Measurements from ENCODE around the gene SERTM1. TPM values are rescaled to one million over a fixed set of nuclear protein-coding genes. Genes with fewer than 3 reads are reported as not detected.

The SERTM1 gene
- total and polyA plus RNA-seq, 10 of the 15 experiments (the other 5 are each of a cell fraction or from before 2014, with no cell fraction given): not detected

DNA sequence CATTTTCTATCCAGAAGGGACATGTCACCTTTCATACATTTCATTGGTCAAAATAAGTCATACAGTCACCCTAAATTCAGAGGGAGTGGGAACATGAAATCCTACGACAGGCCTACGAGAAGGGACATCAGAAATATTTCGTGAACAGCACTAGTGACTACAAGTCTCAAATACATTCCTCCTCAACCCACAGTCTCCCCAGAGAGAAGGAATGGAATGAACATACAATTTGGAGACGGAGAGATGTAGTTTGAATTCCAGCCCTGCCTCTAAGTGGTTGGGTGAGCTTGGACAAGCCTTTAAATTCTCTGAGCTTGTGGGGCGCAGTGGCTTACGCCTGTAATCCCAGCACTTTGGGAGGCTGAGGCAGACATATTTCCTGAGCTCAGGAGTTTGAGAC is 9.9 kb downstream of the SERTM1 start (continued):
- TF ChIP-seq, protein P1, sequence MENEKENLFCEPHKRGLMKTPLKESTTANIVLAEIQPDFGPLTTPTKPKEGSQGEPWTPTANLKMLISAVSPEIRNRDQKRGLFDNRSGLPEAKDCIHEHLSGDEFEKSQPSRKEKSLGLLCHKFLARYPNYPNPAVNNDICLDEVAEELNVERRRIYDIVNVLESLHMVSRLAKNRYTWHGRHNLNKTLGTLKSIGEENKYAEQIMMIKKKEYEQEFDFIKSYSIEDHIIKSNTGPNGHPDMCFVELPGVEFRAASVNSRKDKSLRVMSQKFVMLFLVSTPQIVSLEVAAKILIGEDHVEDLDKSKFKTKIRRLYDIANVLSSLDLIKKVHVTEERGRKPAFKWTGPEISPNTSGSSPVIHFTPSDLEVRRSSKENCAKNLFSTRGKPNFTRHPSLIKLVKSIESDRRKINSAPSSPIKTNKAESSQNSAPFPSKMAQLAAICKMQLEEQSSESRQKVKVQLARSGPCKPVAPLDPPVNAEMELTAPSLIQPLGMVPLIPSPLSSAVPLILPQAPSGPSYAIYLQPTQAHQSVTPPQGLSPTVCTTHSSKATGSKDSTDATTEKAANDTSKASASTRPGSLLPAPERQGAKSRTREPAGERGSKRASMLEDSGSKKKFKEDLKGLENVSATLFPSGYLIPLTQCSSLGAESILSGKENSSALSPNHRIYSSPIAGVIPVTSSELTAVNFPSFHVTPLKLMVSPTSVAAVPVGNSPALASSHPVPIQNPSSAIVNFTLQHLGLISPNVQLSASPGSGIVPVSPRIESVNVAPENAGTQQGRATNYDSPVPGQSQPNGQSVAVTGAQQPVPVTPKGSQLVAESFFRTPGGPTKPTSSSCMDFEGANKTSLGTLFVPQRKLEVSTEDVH (IDR thresholded peaks at IDR 0.05; ENCODE audit: low read depth, partially characterized antibody): no peak
- TF ChIP-seq, protein P2, sequence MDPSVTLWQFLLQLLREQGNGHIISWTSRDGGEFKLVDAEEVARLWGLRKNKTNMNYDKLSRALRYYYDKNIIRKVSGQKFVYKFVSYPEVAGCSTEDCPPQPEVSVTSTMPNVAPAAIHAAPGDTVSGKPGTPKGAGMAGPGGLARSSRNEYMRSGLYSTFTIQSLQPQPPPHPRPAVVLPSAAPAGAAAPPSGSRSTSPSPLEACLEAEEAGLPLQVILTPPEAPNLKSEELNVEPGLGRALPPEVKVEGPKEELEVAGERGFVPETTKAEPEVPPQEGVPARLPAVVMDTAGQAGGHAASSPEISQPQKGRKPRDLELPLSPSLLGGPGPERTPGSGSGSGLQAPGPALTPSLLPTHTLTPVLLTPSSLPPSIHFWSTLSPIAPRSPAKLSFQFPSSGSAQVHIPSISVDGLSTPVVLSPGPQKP (IDR thresholded peaks at IDR 0.05; ENCODE audit: low read depth, low read length): no peak
- TF ChIP-seq IKZF2 (IDR thresholded peaks at IDR 0.05) (no peak), TCF3 (IDR thresholded peaks at IDR 0.05; ENCODE audit: borderline replicate concordance, insufficient read depth, low read depth, low read length) (no peak), MEF2B (IDR thresholded peaks at IDR 0.05; ENCODE audit: partially characterized antibody, poor library complexity, severe bottlenecking) (no peak)

DNA sequence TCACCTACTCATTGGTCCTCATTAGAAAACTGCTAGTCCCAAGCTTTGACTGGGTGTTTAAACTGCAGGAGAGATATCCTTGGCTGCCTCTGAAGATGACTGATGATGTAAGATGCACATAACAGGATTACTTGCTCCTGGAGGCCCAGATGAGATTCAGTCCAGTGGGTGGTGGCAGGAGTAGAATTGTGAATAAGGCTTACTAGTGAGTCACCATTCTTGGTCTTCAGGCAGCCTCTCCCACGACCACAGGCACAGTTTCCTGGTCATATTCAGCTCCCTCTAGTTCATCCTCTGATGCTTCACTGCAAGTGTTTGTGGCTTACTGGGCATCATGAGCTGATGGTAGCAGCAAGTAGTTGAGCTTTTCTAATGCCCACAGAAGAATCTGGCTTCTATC is 12.1 kb downstream of the SERTM1 start:
- ChIA-PET SMC1A (ENCODE audit: uncharacterized antibody, unreplicated experiment) (no interaction called here), POLR2A (no interaction called here), CTCF (interaction anchor here (1.9 kb wide), 1 partner anchor 10 kb away, joined by 5 read pairs; no protein-coding TSS in a partner anchor), RAD21 (ENCODE audit: unreplicated experiment) (no interaction called here)
- no peak overlapping the region for H2AFZ ChIP-seq (ENCODE audit: control insufficient read depth, low read depth, low read length)
- H3K9me3 ChIP-seq (replicated peaks; ENCODE audit: control insufficient read depth, insufficient read depth, low read length): no peaks in the 10 kb centered on the region
- DNase-seq (ENCODE audit: low read depth, low spot score) (no peak), FAIRE-seq (no peak), ATAC-seq (no peak)
- TF ChIP-seq, protein P3, sequence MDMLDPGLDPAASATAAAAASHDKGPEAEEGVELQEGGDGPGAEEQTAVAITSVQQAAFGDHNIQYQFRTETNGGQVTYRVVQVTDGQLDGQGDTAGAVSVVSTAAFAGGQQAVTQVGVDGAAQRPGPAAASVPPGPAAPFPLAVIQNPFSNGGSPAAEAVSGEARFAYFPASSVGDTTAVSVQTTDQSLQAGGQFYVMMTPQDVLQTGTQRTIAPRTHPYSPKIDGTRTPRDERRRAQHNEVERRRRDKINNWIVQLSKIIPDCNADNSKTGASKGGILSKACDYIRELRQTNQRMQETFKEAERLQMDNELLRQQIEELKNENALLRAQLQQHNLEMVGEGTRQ (IDR thresholded peaks at IDR 0.05; ENCODE audit: borderline replicate concordance, low read depth, low read length): no peak
- TF ChIP-seq BCL11A (IDR thresholded peaks at IDR 0.05; ENCODE audit: low read depth, low read length) (no peak), RAD21 (IDR thresholded peaks at IDR 0.05; ENCODE audit: insufficient read depth, low read depth, low read length) (no peak)
- no peak overlapping the region for H3K9ac ChIP-seq (ENCODE audit: control insufficient read depth, insufficient read depth, low read length)
- H3K79me2 ChIP-seq (ENCODE audit: control insufficient read depth, insufficient read depth, low read length): no peaks in the 10 kb centered on the region
- no peak overlapping the region for H3K4me2 ChIP-seq (ENCODE audit: control insufficient read depth, insufficient read depth)
- H4K20me1 ChIP-seq (ENCODE audit: control insufficient read depth, insufficient read depth): no peaks in the 10 kb centered on the region
- WGBS (ENCODE audit: insufficient coverage, insufficient replicate concordance, low lambda C conversion rate, missing lambda C conversion rate): 0% methylated on average over 1 of the region's 1 CpG
- no TSS peak for BruUV-seq (replicated peaks)
- in situ Hi-C loops (cut with MboI): no loop called here
- H3K27me3 ChIP-seq (replicated peaks in 1 of 2; ENCODE audit: control insufficient read depth in 2 of 2, insufficient read depth in 2 of 2, low read length in 1 of 2): no peaks in the 10 kb centered on the region
- H3K4me1 ChIP-seq (ENCODE audit: control insufficient read depth, insufficient read depth, low read length): no peaks in the 10 kb centered on the region
- H3K27ac ChIP-seq (ENCODE audit: control insufficient read depth, insufficient read depth): no peak overlapping the region
- intact Hi-C loops (cut with micrococcal nuclease; ENCODE audit: unreplicated experiment): no loop called here
- no peaks in the 10 kb centered on the region for H3K36me3 ChIP-seq (ENCODE audit: control insufficient read depth in 2 of 2, insufficient read depth in 2 of 2, low read length in 1 of 2)
- H3K4me3 ChIP-seq: no peak overlapping the region

All from GM12878 (cell line).